HG02588 (cell line): ENCODE data around the gene CHRNA10.

Experiments used
- ATAC-seq: cut with Tn5 transposase; IDR thresholded peaks from one replicate; pipeline ENCODE4 v1.9.1; 2021; ENCODE audit warnings: mild to moderate bottlenecking, moderate library complexity; ENCODE audit not compliant: unreplicated experiment

CHRNA10 gene

DNA sequence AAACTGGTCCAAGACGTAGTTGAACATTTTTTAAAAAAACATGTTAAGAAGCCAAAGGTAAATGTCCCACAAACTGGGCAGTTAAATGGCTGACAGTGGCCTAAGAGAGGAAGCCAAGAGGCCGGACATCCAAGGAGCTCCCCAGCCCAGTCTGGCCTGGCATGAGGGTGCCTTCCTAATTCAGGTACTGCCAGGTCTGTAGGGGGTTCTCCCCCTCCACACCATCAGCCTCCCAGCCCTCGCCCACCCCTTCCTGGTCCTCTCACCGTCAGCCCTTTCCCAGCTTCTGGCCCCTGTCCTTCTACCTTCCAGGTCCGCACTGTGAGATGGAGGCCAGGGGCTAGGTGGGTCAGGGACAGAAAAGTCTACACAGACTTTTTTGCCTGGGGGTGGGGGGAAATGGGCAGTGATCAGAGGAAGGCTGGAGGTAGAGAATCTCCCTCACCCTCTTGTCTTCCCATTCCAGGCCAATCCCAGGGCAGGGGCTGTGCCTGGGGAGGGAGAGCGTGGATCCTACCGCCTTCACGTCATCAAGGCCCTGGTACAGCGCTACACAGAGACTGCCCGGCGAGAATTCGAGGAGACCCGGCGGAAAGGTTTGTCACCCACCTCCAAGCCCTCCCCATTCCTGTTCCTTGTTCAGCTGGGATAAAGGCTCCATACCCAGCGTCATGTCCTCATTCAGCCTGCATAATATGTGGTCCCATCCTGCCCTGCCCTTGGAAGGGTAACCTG, 35.4 kb downstream of the CHRNA10 start:
- no peak for ATAC-seq

DNA sequence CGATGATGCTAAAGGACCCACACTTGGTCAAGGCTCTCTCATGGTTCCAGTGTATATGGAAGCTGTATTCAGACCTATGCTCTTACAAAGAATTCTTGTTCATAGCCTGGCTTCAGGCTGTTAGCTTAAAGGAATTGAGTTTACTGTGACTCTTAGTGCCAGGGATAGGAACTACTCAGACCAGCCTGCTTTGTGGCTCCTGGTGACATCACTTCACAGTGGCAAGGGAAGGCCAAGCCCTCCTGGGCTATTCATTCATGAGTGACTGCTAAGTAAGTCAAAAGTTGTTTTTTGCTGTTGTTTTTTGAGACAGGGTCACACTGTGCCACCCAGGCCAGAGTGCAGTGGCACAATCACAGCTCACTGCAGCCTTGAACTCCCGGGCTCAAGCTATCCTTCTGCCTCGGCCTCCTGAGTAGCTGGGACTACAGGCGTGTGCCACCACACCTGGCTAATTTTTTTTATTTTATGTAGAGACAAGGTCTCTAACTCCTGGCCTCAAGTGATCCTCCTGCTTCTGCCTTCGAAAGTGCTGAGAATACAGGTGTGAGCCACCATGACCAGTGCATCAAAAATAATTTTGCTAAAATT, 39.0 kb downstream of the CHRNA10 start:
- no peak for ATAC-seq

DNA sequence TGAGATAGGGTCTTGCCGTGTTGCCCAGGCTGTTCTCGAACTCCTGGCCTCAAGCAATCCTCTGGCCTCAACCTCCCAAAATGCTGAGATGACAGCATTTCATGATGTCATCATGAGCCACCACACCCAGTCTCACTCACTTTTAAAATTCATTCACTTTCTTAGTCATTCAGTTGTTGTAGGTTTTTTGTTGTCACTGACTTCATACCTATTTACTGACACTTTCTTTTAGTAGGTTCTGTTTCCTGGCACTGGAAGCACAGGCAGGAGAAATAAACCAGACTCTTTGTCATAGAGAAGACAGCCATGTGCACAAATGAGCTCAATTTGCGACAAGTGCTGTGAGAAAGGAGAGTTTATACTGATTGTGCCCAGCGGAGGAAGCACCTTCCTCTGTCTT, 39.9 kb downstream of the CHRNA10 start:
- ATAC-seq, result no peak

DNA sequence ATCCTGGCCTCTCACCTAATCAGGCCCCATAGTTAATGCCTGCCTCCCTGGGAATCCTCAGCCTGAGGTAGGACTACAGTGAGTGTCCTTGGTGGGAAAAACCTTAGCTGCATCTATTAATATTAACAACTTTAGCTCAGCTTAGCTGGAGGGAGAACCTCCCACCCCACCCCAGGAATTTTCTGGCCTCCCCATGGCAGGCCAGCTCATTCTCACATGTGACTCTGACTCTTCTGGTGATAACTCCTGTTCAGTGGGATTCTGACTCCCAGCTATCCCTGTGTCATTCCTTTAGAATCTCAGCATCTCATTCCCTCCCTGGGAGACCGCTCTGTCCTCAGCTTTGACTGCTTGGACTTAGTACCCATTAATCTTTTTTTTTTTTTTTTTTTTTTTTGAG, 43.9 kb downstream of the CHRNA10 start:
- ATAC-seq, result no peak

- ATAC-seq, result no peak
These were observed 44.8 kb downstream of the CHRNA10 start for GRCh38 chr11:3626250-3626960.

GRCh38 chr11:3623767-3624458, 47.3 kb downstream of the CHRNA10 start:
- no peak for ATAC-seq

DNA sequence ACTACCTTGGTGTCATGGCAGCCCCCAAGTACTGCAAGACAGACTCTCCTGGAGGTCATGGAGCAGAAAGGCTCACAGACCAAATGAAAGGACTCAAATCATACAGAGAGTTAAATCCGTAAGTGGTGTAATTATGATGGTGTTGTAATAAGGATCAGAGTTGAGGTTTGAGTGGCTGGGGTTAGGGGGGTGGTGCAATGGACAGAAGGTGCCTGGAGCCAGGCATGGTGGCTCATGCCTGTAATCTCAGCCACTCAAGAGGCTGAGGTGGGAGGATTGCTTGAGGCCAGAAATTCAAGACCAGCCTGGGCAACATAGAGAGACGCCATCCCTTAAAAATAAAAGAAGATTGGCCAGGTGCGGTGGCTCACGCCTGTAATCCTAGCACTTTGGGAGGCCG, 48.1 kb downstream of the CHRNA10 start:
- no peak for ATAC-seq

- ATAC-seq, result no peak
These were observed 48.7 kb downstream of the CHRNA10 start for GRCh38 chr11:3622521-3622920.

DNA sequence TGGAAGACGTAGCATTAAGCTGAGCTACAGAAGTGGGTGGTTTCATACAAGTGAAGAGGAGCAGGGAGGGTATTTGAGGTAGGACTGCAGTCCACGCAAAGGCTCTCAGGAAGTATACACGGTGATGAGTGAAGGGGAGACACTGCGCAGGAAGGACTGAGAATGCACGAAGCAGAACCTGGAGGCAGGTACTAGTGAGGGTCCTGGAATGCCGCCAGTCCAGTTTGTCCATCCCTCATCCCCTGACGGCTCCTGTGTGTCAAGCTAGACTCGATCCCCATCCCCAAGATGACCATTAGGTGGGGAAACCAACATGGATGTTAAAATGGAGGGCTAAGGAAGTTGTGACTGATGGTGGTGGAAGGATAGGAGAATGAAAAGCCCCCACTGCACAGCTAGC, 53.2 kb downstream of the CHRNA10 start:
- ATAC-seq, result no peak

- ATAC-seq, result no peak
These were observed 54.3 kb downstream of the CHRNA10 start for GRCh38 chr11:3616721-3617460.

GRCh38 chr11:3615998-3616397, 55.2 kb downstream of the CHRNA10 start:
- no peak for ATAC-seq
